Choroid plexus epithelial cell (primary cell): ENCODE data around the gene GLP2R.

ENCODE experiments used
- DNase-seq: peaks from one replicate; pipeline ENCODE4 v3.0.0-alpha.2; 2010; ENCODE audit warnings: low read depth
- H3K4me3 ChIP-seq: 2 replicates; pipeline ENCODE4 v1.5.1; 2011; ENCODE audit warnings: low read depth, mild to moderate bottlenecking, control low read depth, low read length, moderate library complexity
- CTCF ChIP-seq: conservative IDR thresholded peaks from 2 replicates; pipeline ENCODE4 v1.5.1; 2011; ENCODE audit warnings: low read depth, mild to moderate bottlenecking, control low read depth, inconsistent platforms, low read length, moderate library complexity

GLP2R gene

GRCh38 chr17:9878786-9879525 lies 53.2 kb downstream of the GLP2R start:
- no peak overlapping the region for H3K4me3 ChIP-seq
- TF ChIP-seq CTCF = no peak
- peak; percentile 50 for DNase-seq

- DNase-seq = peak; percentile 37
- no peak overlapping the region for H3K4me3 ChIP-seq
- no peak for TF ChIP-seq CTCF
Measured at GRCh38 chr17:9880582-9880999, 54.9 kb downstream of the GLP2R start.

GRCh38 chr17:9883451-9883850 lies 57.7 kb downstream of the GLP2R start:
- TF ChIP-seq CTCF = no peak
- no peak overlapping the region for H3K4me3 ChIP-seq
- DNase-seq = no peak

GRCh38 chr17:9886141-9886930 lies 60.6 kb downstream of the GLP2R start:
- no peak for DNase-seq
- H3K4me3 ChIP-seq = no peak overlapping the region
- TF ChIP-seq CTCF = no peak

DNA sequence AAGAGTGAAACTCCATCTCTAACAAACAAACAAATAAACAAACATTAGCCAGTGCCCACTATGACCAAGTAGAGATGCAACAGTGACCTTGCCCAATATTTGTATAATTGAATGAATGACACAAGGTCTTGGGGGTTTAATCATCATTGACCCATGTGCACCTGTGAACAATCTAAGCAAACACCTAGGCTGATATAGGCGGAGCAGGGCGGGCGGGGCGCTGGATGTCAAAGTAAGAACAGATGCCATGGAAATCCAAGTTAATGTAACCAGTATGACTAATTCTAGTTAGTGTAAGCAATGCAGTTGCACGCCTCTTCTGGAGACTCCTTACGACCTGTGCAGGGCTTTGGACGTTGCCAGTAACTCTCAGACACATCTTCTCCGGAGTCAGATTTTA lies 61.8 kb downstream of the GLP2R start:
- no peak for DNase-seq
- no peak for TF ChIP-seq CTCF
- no peak overlapping the region for H3K4me3 ChIP-seq

DNA sequence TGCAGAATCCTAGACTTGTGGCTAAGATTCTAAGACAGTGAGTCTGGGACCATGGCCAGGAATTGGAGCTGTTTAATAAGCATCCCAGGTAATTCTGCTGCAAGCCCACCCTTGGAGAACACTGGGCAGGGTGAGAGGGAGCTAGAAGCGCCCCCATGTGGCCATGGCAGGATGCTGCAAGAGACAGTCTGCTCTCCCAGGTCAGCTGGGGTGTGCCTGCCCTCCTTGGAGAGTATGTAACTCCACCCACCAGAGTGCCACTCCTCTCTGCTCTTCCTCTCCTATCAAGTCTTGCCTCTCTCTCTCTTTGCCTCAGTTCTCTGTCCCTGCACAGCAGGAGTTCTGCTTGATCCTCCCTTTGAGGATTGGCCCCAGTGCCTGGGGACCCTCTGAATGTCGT lies 64.4 kb downstream of the GLP2R start:
- TF ChIP-seq CTCF = peak; percentile 80
- H3K4me3 ChIP-seq = no peak overlapping the region
- peak; percentile 46 for DNase-seq
